Endothelial cell of umbilical vein (primary cell): ENCODE measurements around the gene RPH3AL. TPM values are rescaled to one million over a fixed set of nuclear protein-coding genes. Genes with fewer than 3 reads are reported as not detected.

Source experiments
- BruUV-seq: library from RNA; stranded (reverse); fragments of 400-500 nt; replicated peaks from 2 replicates; lab custom pipeline; 2021; lab: Mats Ljungman, UMichigan
- CTCF ChIA-PET: fragments of 300-600, 350-600 bp; sonication (Branson Sonifier 250); formaldehyde crosslinking; loops from one replicate; lab custom pipeline; 2021; ENCODE audit warnings: antibody characterized with exemption, inconsistent platforms; lab: Charles Lee
- POLR2A ChIA-PET: fragments of 300-600, 350-600 bp; sonication (Branson Sonifier 250); formaldehyde crosslinking; loops from one replicate; lab custom pipeline; 2021; ENCODE audit warnings: antibody characterized with exemption, inconsistent platforms; lab: Charles Lee
- DNase-seq: peaks from one replicate; pipeline ENCODE4 v3.0.0-alpha.2; 2011; ENCODE audit warnings: low read depth, low spot score
- FAIRE-seq: peaks from 2 replicates; lab custom pipeline; 2011; peaks lifted over from hg19 to GRCh38; lab: Jason Lieb, UNC
- H2AFZ ChIP-seq: 2 replicates; pipeline ENCODE4 v1.6.0; 2012; ENCODE audit warnings: low read depth, low read length, control low read depth, inconsistent platforms
- H3K27ac ChIP-seq: 2 replicates; pipeline ENCODE4 v1.5.1; 2011; ENCODE audit warnings: low read depth, mild to moderate bottlenecking, control low read depth, low read length, moderate library complexity; ENCODE audit not compliant: insufficient read depth
- H3K27me3 ChIP-seq, 2 experiments: 2 replicates each; pipeline versions ENCODE4 v1.6.0 to v1.6.1; 2011; ENCODE audit warnings: low read length in 2 of 2, mixed read lengths in 1 of 2; ENCODE audit not compliant: control insufficient read depth in 2 of 2, insufficient read depth in 2 of 2
- H3K36me3 ChIP-seq, 2 experiments: 2 replicates in 1 of 2; 3 replicates in 1 of 2; pipeline ENCODE4 v1.5.1; 2011; ENCODE audit warnings: low read length in 2 of 2, mild to moderate bottlenecking in 1 of 2, moderate library complexity in 1 of 2; ENCODE audit not compliant: control insufficient read depth in 2 of 2, insufficient read depth in 2 of 2; ENCODE audit errors: extremely low read depth in 1 of 2
- H3K4me1 ChIP-seq: 3 replicates; pipeline ENCODE4 v1.5.1; 2011; ENCODE audit warnings: mild to moderate bottlenecking, low read length; ENCODE audit not compliant: control insufficient read depth, insufficient read depth; ENCODE audit errors: extremely low read depth
- H3K4me2 ChIP-seq: 2 replicates; pipeline ENCODE4 v1.6.1; 2011; ENCODE audit warnings: low read length, control low read depth, mixed read lengths; ENCODE audit not compliant: insufficient read depth
- H3K4me3 ChIP-seq, 3 experiments: fragments of 200-600 bp in 1 of 3; sonication (generic), shearing (Covaris generic) in 1 of 3; replicated peaks in 1 of 3; 2 replicates each; pipeline ENCODE4 v1.5.1; 2011 to 2016; ENCODE audit warnings: control low read depth in 3 of 3, low read length in 3 of 3, mild to moderate bottlenecking in 2 of 3, inconsistent platforms in 1 of 3, low read depth in 1 of 3, moderate library complexity in 1 of 3; ENCODE audit not compliant: insufficient read depth in 1 of 3
- H3K79me2 ChIP-seq: 2 replicates; pipeline ENCODE4 v1.6.0; 2012; ENCODE audit warnings: low read length, inconsistent platforms; ENCODE audit not compliant: control insufficient read depth, insufficient read depth
- H3K9ac ChIP-seq: replicated peaks from 2 replicates; pipeline ENCODE3; 2011; ENCODE audit warnings: low read length, control low read depth; ENCODE audit not compliant: insufficient read depth; ENCODE audit errors: extremely low read depth
- H3K9me1 ChIP-seq: replicated peaks from 3 replicates; pipeline ENCODE4 v1.6.0; 2011; ENCODE audit warnings: mild to moderate bottlenecking, low read length; ENCODE audit not compliant: control insufficient read depth, insufficient read depth; ENCODE audit errors: extremely low read depth
- H3K9me3 ChIP-seq: replicated peaks from 2 replicates; pipeline ENCODE4 v1.5.1; 2012; ENCODE audit warnings: low read length, inconsistent platforms; ENCODE audit not compliant: control insufficient read depth, insufficient read depth
- H4K20me1 ChIP-seq: replicated peaks from 2 replicates; pipeline ENCODE3; 2011; ENCODE audit warnings: mild to moderate bottlenecking, low read length; ENCODE audit not compliant: control insufficient read depth, insufficient read depth; ENCODE audit errors: extremely low read depth
- EZH2 ChIP-seq: IDR thresholded peaks from 2 replicates; pipeline ENCODE4 v1.6.1; 2012; ENCODE audit warnings: borderline replicate concordance, low read depth, mild to moderate bottlenecking, moderate library complexity, low read length, inconsistent platforms; ENCODE audit not compliant: severe bottlenecking
- FOS ChIP-seq: IDR thresholded peaks from 2 replicates; pipeline ENCODE4 v1.6.1; 2011; ENCODE audit warnings: mild to moderate bottlenecking, low read length, moderate library complexity, borderline replicate concordance; ENCODE audit not compliant: insufficient read depth
- GATA2 ChIP-seq: IDR thresholded peaks from 2 replicates; pipeline ENCODE4 v1.7.0; 2011; ENCODE audit warnings: low read depth, mild to moderate bottlenecking, moderate library complexity, mixed read lengths, low read length; ENCODE audit not compliant: insufficient read length, insufficient read depth
- JUN ChIP-seq: IDR thresholded peaks from 2 replicates; pipeline ENCODE4 v1.6.1; 2011; ENCODE audit warnings: borderline replicate concordance, low read depth; ENCODE audit not compliant: insufficient read length, insufficient read depth
- MYC ChIP-seq: IDR thresholded peaks from one replicate; pipeline ENCODE4 v1.6.1; 2011; ENCODE audit warnings: mild to moderate bottlenecking, low read depth, low read length
- POLR2A ChIP-seq: IDR thresholded peaks from 2 replicates; pipeline ENCODE4 v1.6.1; 2012; ENCODE audit warnings: low read depth, mild to moderate bottlenecking, control low read depth, low read length
- POLR2AphosphoS5 ChIP-seq: IDR thresholded peaks from 2 replicates; pipeline ENCODE4 v1.6.1; 2012; ENCODE audit warnings: low read depth, mild to moderate bottlenecking, control low read depth, low read length, moderate library complexity; ENCODE audit not compliant: insufficient read depth
- dilution Hi-C: fragments of 300-500 bp; cut with MboI; formaldehyde crosslinking; loops from one replicate; pipeline ENCODE4 v1.15.0; 2019; ENCODE audit warnings: low sequenced_read_pairs; ENCODE audit not compliant: extremely low pct_ligation_motif_present
- intact Hi-C: fragments of 100-400 bp; cut with micrococcal nuclease; formaldehyde crosslinking; loops from one replicate; pipeline ENCODE4 v1.10.0; 2022
- polyA plus RNA-seq, 4 experiments: library from polyadenylated mRNA; depleted of rRNA in 3 of 4; stranded (reverse) in 3 of 4; unstranded in 1 of 4; fragments of >200 nt; gene quantifications; 2 replicates each; pipeline versions ENCODE4 v1.2.1 to v1.2.3, GENCODE V29; 2011 to 2012; ENCODE audit warnings: missing spikeins in 1 of 4
- total RNA-seq: library from RNA; stranded (reverse); gene quantifications from 2 replicates; pipeline ENCODE4 v1.2.3, GENCODE V29; 2021
- TF ChIP-seq, protein P1 (sequence below): IDR thresholded peaks from 2 replicates; pipeline ENCODE4 v1.6.1; 2011; ENCODE audit not compliant: insufficient read depth, insufficient read length
- TF ChIP-seq, protein P2 (sequence below), 2 donors: IDR thresholded peaks; 1 replicate in 1 of 2; 2 replicates in 1 of 2; pipeline ENCODE4 v1.5.1; 2011; ENCODE audit warnings: low read length in 2 of 2, mild to moderate bottlenecking in 2 of 2, moderate library complexity in 2 of 2, control low read depth in 1 of 2, inconsistent platforms in 1 of 2, low read depth in 1 of 2; ENCODE audit not compliant: insufficient read depth in 1 of 2; ENCODE audit errors: extremely low read depth in 1 of 2

Gene RPH3AL
- total and polyA plus RNA-seq, 2 donors (not counting 3 experiments of a cell fraction or from before 2014, with no cell fraction given): 4.1 to 7.0 TPM

DNA sequence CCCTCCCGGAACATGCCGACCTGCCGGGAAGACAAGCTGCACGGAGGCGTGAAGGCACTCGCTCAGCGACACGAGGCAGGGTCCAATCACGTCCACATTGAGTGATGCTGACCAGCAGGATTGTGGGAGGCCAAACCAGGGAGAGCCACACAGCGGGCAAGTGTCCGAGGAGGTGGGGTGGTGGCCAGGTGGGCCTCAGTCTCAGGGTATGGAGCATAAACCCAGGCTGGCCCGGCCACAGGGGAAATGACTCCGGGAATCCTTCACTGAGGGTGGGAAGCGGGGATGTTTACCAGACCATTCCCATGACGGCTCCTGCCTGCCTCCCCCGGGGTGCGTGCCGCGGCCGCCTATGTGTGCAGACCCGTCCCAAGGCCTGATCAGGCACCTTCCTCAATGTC lies 62.5 kb downstream of the RPH3AL start:
- TF ChIP-seq, protein P1, sequence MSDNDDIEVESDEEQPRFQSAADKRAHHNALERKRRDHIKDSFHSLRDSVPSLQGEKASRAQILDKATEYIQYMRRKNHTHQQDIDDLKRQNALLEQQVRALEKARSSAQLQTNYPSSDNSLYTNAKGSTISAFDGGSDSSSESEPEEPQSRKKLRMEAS: no peak
- TF ChIP-seq, protein P2, sequence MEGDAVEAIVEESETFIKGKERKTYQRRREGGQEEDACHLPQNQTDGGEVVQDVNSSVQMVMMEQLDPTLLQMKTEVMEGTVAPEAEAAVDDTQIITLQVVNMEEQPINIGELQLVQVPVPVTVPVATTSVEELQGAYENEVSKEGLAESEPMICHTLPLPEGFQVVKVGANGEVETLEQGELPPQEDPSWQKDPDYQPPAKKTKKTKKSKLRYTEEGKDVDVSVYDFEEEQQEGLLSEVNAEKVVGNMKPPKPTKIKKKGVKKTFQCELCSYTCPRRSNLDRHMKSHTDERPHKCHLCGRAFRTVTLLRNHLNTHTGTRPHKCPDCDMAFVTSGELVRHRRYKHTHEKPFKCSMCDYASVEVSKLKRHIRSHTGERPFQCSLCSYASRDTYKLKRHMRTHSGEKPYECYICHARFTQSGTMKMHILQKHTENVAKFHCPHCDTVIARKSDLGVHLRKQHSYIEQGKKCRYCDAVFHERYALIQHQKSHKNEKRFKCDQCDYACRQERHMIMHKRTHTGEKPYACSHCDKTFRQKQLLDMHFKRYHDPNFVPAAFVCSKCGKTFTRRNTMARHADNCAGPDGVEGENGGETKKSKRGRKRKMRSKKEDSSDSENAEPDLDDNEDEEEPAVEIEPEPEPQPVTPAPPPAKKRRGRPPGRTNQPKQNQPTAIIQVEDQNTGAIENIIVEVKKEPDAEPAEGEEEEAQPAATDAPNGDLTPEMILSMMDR (IDR thresholded peaks at IDR 0.05; ENCODE audit: extremely low read depth in 1 of 2, insufficient read depth in 1 of 2, low read depth in 1 of 2, low read length in 2 of 2): no peak
- TF ChIP-seq POLR2A: no peak
- no peak for TF ChIP-seq JUN
- no peak for TF ChIP-seq MYC
- TF ChIP-seq FOS: no peak
- no peak for TF ChIP-seq GATA2
- TF ChIP-seq EZH2: no peak
- TF ChIP-seq POLR2AphosphoS5: no peak
- H3K79me2 ChIP-seq: no peaks in the 10 kb centered on the region
- DNase-seq (no peak), FAIRE-seq (no peak)
- dilution Hi-C loops (no loop called here), intact Hi-C loops (no loop called here)
- CTCF ChIA-PET: no interaction called here
- no peaks in the 10 kb centered on the region for H3K36me3 ChIP-seq
- H3K9me3 ChIP-seq: no peaks in the 10 kb centered on the region
- no peak overlapping the region for H3K4me2 ChIP-seq
- no peaks in the 10 kb centered on the region for H4K20me1 ChIP-seq
- H3K4me1 ChIP-seq: no peaks in the 10 kb centered on the region
- no peak overlapping the region for H3K4me3 ChIP-seq
- H3K9ac ChIP-seq: no peak overlapping the region
- BruUV-seq: no TSS peak
- POLR2A ChIA-PET: no interaction called here
- no peaks in the 10 kb centered on the region for H3K27me3 ChIP-seq
- H3K9me1 ChIP-seq: no peaks in the 10 kb centered on the region
- no peak overlapping the region for H3K27ac ChIP-seq
- no peak overlapping the region for H2AFZ ChIP-seq
